IMR-90 (cell line): ENCODE data around the gene SMARCA2. TPM values are rescaled to one million over a fixed set of nuclear protein-coding genes. Genes with fewer than 3 reads are reported as not detected.

Source experiments
- ATAC-seq: fragments of 200-7000 bp; cut with Tn5 transposase; 2 replicates; pipeline ENCODE4 v1.9.1; 2020; ENCODE audit warnings: low read depth, mild to moderate bottlenecking, moderate library complexity
- BruUV-seq: library from RNA; stranded (reverse); fragments of 400-500 nt; replicated peaks from 2 replicates; lab custom pipeline; 2021; lab: Mats Ljungman, UMichigan
- CTCF ChIA-PET: fragments of 300-600 bp; formaldehyde crosslinking; extraction: SDS; loops from one replicate; lab custom pipeline; 2021; ENCODE audit warnings: antibody characterized with exemption; lab: Yijun Ruan, JAX
- POLR2A ChIA-PET: fragments of 300-600 bp; sonication (Branson Sonifier 250); formaldehyde crosslinking; loops from one replicate; lab custom pipeline; 2022; ENCODE audit warnings: antibody characterized with exemption; ENCODE audit not compliant: unreplicated experiment; lab: Charles Lee
- DNase-seq: peaks from one replicate; pipeline ENCODE4 v3.0.0; 2013
- H2AFZ ChIP-seq: replicated peaks from 2 replicates; pipeline ENCODE3; 2013; ENCODE audit warnings: low read length, mild to moderate bottlenecking; ENCODE audit not compliant: poor library complexity
- H2AK5ac ChIP-seq: 2 replicates; pipeline ENCODE4 v1.6.1; 2013; ENCODE audit warnings: low read depth, low read length, inconsistent platforms
- H2AK9ac ChIP-seq: replicated peaks from 2 replicates; pipeline ENCODE3; 2013; ENCODE audit warnings: mild to moderate bottlenecking, low read depth, low read length, moderate library complexity; ENCODE audit not compliant: poor library complexity
- H2BK120ac ChIP-seq: 2 replicates; pipeline ENCODE4 v1.6.1; 2013; ENCODE audit warnings: low read depth, low read length, inconsistent platforms
- H2BK15ac ChIP-seq: 3 replicates; pipeline ENCODE4 v1.6.1; 2013; ENCODE audit warnings: low read depth, low read length, inconsistent platforms
- H2BK20ac ChIP-seq: 2 replicates; pipeline ENCODE4 v1.6.1; 2013; ENCODE audit warnings: low read depth, mild to moderate bottlenecking, inconsistent platforms, low read length, moderate library complexity
- H2BK5ac ChIP-seq: 2 replicates; pipeline ENCODE4 v1.6.1; 2013; ENCODE audit warnings: mild to moderate bottlenecking, low read depth, low read length, inconsistent platforms; ENCODE audit not compliant: poor library complexity, severe bottlenecking
- H3K14ac ChIP-seq: replicated peaks from 2 replicates; pipeline ENCODE4 v1.6.1; 2013; ENCODE audit warnings: low read depth, low read length, inconsistent platforms
- H3K18ac ChIP-seq: 2 replicates; pipeline ENCODE4 v1.6.1; 2013; ENCODE audit warnings: low read depth, low read length, control low read depth
- H3K23ac ChIP-seq: 2 replicates; pipeline ENCODE4 v1.6.1; 2013; ENCODE audit warnings: low read depth, low read length, inconsistent platforms
- H3K27ac ChIP-seq: 2 replicates; pipeline ENCODE4 v1.5.1; 2013; ENCODE audit warnings: mild to moderate bottlenecking, control low read depth, low read length; ENCODE audit not compliant: insufficient read depth
- H3K27me3 ChIP-seq: 2 replicates; pipeline ENCODE4 v1.6.1; 2013; ENCODE audit warnings: low read length; ENCODE audit not compliant: control insufficient read depth, insufficient read depth
- H3K36me3 ChIP-seq: 2 replicates; pipeline ENCODE4 v1.6.1; 2013; ENCODE audit warnings: low read length, mixed read lengths; ENCODE audit not compliant: control insufficient read depth, insufficient read depth
- H3K4ac ChIP-seq: 2 replicates; pipeline ENCODE4 v1.6.1; 2013; ENCODE audit warnings: low read depth, low read length, inconsistent platforms
- H3K4me1 ChIP-seq: 2 replicates; pipeline ENCODE4 v1.6.1; 2013; ENCODE audit warnings: low read length, mixed read lengths; ENCODE audit not compliant: control insufficient read depth, insufficient read depth
- H3K4me2 ChIP-seq: 2 replicates; pipeline ENCODE4 v1.6.1; 2013; ENCODE audit warnings: low read depth, mild to moderate bottlenecking, control low read depth, low read length, moderate library complexity
- H3K4me3 ChIP-seq: 2 replicates; pipeline ENCODE4 v1.5.1; 2013; ENCODE audit warnings: low read depth, mild to moderate bottlenecking, control low read depth, low read length, moderate library complexity; ENCODE audit not compliant: insufficient read depth
- H3K56ac ChIP-seq: 2 replicates; pipeline ENCODE4 v1.6.1; 2013; ENCODE audit warnings: low read length, inconsistent platforms; ENCODE audit not compliant: insufficient read depth; ENCODE audit errors: extremely low read depth
- H3K79me1 ChIP-seq, 2 experiments: 2 replicates each; pipeline ENCODE4 v1.6.1; 2013; ENCODE audit warnings: low read length in 2 of 2, inconsistent platforms in 1 of 2, low read depth in 1 of 2
- H3K9ac ChIP-seq: 2 replicates; pipeline ENCODE4 v1.6.1; 2013; ENCODE audit warnings: low read depth, low read length, control low read depth
- H3K9me1 ChIP-seq: 2 replicates; pipeline ENCODE4 v1.6.1; 2013; ENCODE audit warnings: low read length, inconsistent platforms; ENCODE audit not compliant: insufficient read depth
- H3K9me3 ChIP-seq: 2 replicates; pipeline ENCODE4 v1.6.1; 2013; ENCODE audit warnings: low read length; ENCODE audit not compliant: control insufficient read depth, insufficient read depth
- H4K20me1 ChIP-seq: 2 replicates; pipeline ENCODE4 v1.6.1; 2013; ENCODE audit warnings: low read length, inconsistent platforms; ENCODE audit not compliant: insufficient read depth
- H4K5ac ChIP-seq: 2 replicates; pipeline ENCODE4 v1.6.1; 2013; ENCODE audit warnings: mild to moderate bottlenecking, low read depth, low read length, control low read depth
- H4K8ac ChIP-seq, 2 experiments: 2 replicates each; pipeline ENCODE4 v1.6.1; 2013; ENCODE audit warnings: low read depth in 2 of 2, low read length in 2 of 2, control low read depth in 1 of 2, inconsistent platforms in 1 of 2
- H4K91ac ChIP-seq: 2 replicates; pipeline ENCODE4 v1.6.1; 2013; ENCODE audit warnings: low read depth, low read length, inconsistent platforms; ENCODE audit not compliant: insufficient read depth
- BHLHE40 ChIP-seq: fragments of 150-350 bp; IDR thresholded peaks from 2 replicates; pipeline ENCODE4 v1.6.1; 2016; ENCODE audit warnings: mild to moderate bottlenecking, low read depth, low read length
- CEBPB ChIP-seq: IDR thresholded peaks from 2 replicates; pipeline ENCODE4 v1.6.1; 2012; ENCODE audit warnings: low read depth, low read length, improper control_type of control experiment
- CHD1 ChIP-seq: IDR thresholded peaks from 2 replicates; pipeline ENCODE4 v1.6.1; 2012; ENCODE audit warnings: low read depth, low read length, improper control_type of control experiment
- CTCF ChIP-seq: conservative IDR thresholded peaks from 2 replicates; pipeline ENCODE4 v1.5.1; 2012; ENCODE audit warnings: mild to moderate bottlenecking, low read depth, low read length, improper control_type of control experiment
- FOS ChIP-seq: fragments of 150-350 bp; IDR thresholded peaks from 2 replicates; pipeline ENCODE4 v1.6.1; 2016; ENCODE audit warnings: low read depth, low read length
- MAFK ChIP-seq: IDR thresholded peaks from 2 replicates; pipeline ENCODE4 v1.6.1; 2012; ENCODE audit warnings: low read depth, low read length, improper control_type of control experiment
- MAZ ChIP-seq: IDR thresholded peaks from 2 replicates; pipeline ENCODE4 v1.6.1; 2012; ENCODE audit warnings: low read depth, mild to moderate bottlenecking, low read length, improper control_type of control experiment, moderate library complexity, borderline replicate concordance
- MXI1 ChIP-seq: IDR thresholded peaks from 2 replicates; pipeline ENCODE4 v1.6.1; 2012; ENCODE audit warnings: low read depth, mild to moderate bottlenecking, low read length, moderate library complexity, borderline replicate concordance
- NFE2L2 ChIP-seq: fragments of 150-350 bp; IDR thresholded peaks from 2 replicates; pipeline ENCODE4 v1.6.1; 2016; ENCODE audit warnings: low read depth, mild to moderate bottlenecking, low read length
- POLR2A ChIP-seq: IDR thresholded peaks from 2 replicates; pipeline ENCODE4 v1.6.1; 2012; ENCODE audit warnings: mild to moderate bottlenecking, low read depth, low read length
- RAD21 ChIP-seq: IDR thresholded peaks from 2 replicates; pipeline ENCODE4 v1.6.1; 2012; ENCODE audit warnings: low read length, improper control_type of control experiment
- RCOR1 ChIP-seq: IDR thresholded peaks from 2 replicates; pipeline ENCODE4 v1.6.1; 2012; ENCODE audit warnings: mild to moderate bottlenecking, low read length, improper control_type of control experiment; ENCODE audit not compliant: insufficient replicate concordance
- RFX5 ChIP-seq: IDR thresholded peaks from 2 replicates; pipeline ENCODE4 v1.8.0; 2012; ENCODE audit warnings: low read depth, mild to moderate bottlenecking, low read length, moderate library complexity
- SMC3 ChIP-seq: fragments of 150-350 bp; IDR thresholded peaks from 2 replicates; pipeline ENCODE4 v1.6.1; 2016; ENCODE audit warnings: low read depth, mild to moderate bottlenecking, antibody characterized with exemption, low read length, moderate library complexity
- USF2 ChIP-seq: fragments of 150-350 bp; IDR thresholded peaks from 2 replicates; pipeline ENCODE4 v1.6.1; 2017; ENCODE audit warnings: mild to moderate bottlenecking, antibody characterized with exemption, low read length, low read depth
- WGBS, 2 experiments: methylation state at CpG; one replicate each; pipeline versions ENCODE4 v1.1.5 to v1.1.7; 2013; ENCODE audit warnings: missing lambda C conversion rate in 2 of 2; ENCODE audit not compliant: insufficient read length in 1 of 2; ENCODE audit errors: extremely low coverage in 2 of 2; 5-methylcytosine and 5-hydroxymethylcytosine counted together
- dilution Hi-C: fragments of 300-500 bp; cut with HindIII; formaldehyde crosslinking; loops from one replicate; pipeline ENCODE4 v1.14.3; 2018; ENCODE audit warnings: low sequenced_read_pairs; ENCODE audit not compliant: unreplicated experiment
- in situ Hi-C: fragments of 300-500 bp; cut with MboI; formaldehyde crosslinking; loops from 3 replicates; pipeline ENCODE4 v1.14.3; 2019; ENCODE audit warnings: low sequenced_read_pairs, inconsistent platforms, mixed read lengths
- intact Hi-C: fragments of 100-400 bp; cut with micrococcal nuclease; formaldehyde crosslinking; loops from 2 replicates; pipeline ENCODE4 v1.10.0; 2022
- polyA plus RNA-seq, 3 experiments: library from polyadenylated mRNA; depleted of rRNA; stranded (reverse); fragments of >200 nt; gene quantifications; 2 replicates each; pipeline ENCODE4 v1.2.3, GENCODE V29; 2012; ENCODE audit warnings: low replicate concordance in 1 of 3
- total RNA-seq: library from RNA; depleted of rRNA; stranded (reverse); fragments of >200 nt; gene quantifications from 2 replicates; pipeline ENCODE4 v1.2.3, GENCODE V29; 2012
- TF ChIP-seq, protein P1 (sequence below): fragments of 150-350 bp; IDR thresholded peaks from 2 replicates; pipeline ENCODE4 v1.6.1; 2016; ENCODE audit warnings: low read depth, mild to moderate bottlenecking, low read length, moderate library complexity, borderline replicate concordance

SMARCA2 gene
- total and polyA plus RNA-seq, 2 of the 4 experiments (the other 2 are of a cell fraction) = 25.3 to 26.7 TPM

DNA sequence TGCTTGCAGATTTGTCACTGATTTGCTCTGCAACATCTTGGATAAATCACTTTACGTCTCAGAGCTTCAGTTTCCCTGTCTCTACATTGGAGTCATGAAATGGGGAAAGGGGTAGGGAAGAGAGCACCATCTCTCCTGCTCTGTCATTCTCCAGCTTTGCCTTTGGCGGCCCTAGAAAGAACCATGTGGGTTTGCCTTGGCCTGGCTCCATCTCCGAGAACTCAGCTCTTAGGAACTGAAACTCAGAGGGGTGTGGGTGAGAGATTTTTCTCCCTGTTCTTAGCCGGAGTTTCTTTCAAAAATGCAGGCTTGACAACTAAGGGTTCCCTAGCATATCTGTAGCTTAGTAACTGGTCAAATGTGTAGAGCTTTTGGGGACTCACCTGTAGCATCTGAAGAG, 123.5 kb downstream of the SMARCA2 start:
- ATAC-seq (no peak), DNase-seq (no peak)
- Histone ChIP-seq H3K36me3 (peaks cover 2% of the 10 kb centered on the region), H3K14ac (no peak overlapping the region), H3K23ac (no peak overlapping the region), H3K9me1 (no peaks in the 10 kb centered on the region; the same call in 1 of the 2 replicates), H3K79me1 (peaks cover 0 to 9% of the 10 kb centered on the region in 2 experiments; a peak in 1 of 4 replicates), H2BK5ac (no peak overlapping the region), H2BK15ac (no peak overlapping the region), H4K5ac (no peak overlapping the region), H2BK120ac (no peak overlapping the region), H3K4me1 (no peaks in the 10 kb centered on the region), H3K9me3 (no peaks in the 10 kb centered on the region), H2AFZ (no peak overlapping the region), H3K18ac (no peak overlapping the region), H2BK20ac (no peak overlapping the region), H3K27ac (no peak overlapping the region), H4K91ac (no peak overlapping the region), H4K20me1 (no peaks in the 10 kb centered on the region), H2AK9ac (no peak overlapping the region), H3K9ac (no peak overlapping the region), H2AK5ac (no peak overlapping the region), H4K8ac (no peak overlapping the region), H3K4me3 (no peak overlapping the region), H3K27me3 (no peaks in the 10 kb centered on the region), H3K4ac (no peak overlapping the region), H3K56ac (no peak overlapping the region), H3K4me2 (no peak overlapping the region)
- ChIA-PET POLR2A (no interaction called here), CTCF (no interaction called here)
- WGBS, 2 experiments = no CpG with 5 or more reads among the region's 4 CpGs
- TF ChIP-seq SMC3 (no peak), CTCF (no peak), RAD21 (no peak), CHD1 (no peak), RFX5 (no peak), MXI1 (no peak), FOS (no peak), NFE2L2 (no peak), POLR2A (no peak), USF2 (no peak), RCOR1 (no peak), CEBPB (no peak), MAFK (no peak), BHLHE40 (no peak), MAZ (no peak)
- TF ChIP-seq, protein P1, sequence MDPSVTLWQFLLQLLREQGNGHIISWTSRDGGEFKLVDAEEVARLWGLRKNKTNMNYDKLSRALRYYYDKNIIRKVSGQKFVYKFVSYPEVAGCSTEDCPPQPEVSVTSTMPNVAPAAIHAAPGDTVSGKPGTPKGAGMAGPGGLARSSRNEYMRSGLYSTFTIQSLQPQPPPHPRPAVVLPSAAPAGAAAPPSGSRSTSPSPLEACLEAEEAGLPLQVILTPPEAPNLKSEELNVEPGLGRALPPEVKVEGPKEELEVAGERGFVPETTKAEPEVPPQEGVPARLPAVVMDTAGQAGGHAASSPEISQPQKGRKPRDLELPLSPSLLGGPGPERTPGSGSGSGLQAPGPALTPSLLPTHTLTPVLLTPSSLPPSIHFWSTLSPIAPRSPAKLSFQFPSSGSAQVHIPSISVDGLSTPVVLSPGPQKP = no peak
- in situ Hi-C loops (loop anchor here (10.0 kb wide), 1 partner anchor 586 kb away; no protein-coding TSS in a partner anchor), intact Hi-C loops (no loop called here), dilution Hi-C loops (no loop called here)
- BruUV-seq = no TSS peak
